ENCODE measurements around the gene TRIM44. TPM values are rescaled to one million over a fixed set of nuclear protein-coding genes. Genes with fewer than 3 reads are reported as not detected.

TRIM44 gene
- total RNA-seq, 3 donors from 2014 or later = 43.0 to 83.6 (median 43.9) TPM

- no peaks in the 10 kb centered on the region for H3K4me1 ChIP-seq (ENCODE audit: low read depth)
- no peak for TF ChIP-seq CTCF (IDR thresholded peaks at IDR 0.05)
- ATAC-seq (no peak), DNase-seq (no peak)
- no peaks in the 10 kb centered on the region for H3K36me3 ChIP-seq (ENCODE audit: low read depth)
- no peaks in the 10 kb centered on the region for H3K9me3 ChIP-seq
- H3K4me3 ChIP-seq = no peak overlapping the region
- intact Hi-C loops (cut with DNase I, micrococcal nuclease) = no loop called here
Observed at GRCh38 chr11:35794850-35795249, 132.3 kb downstream of the TRIM44 start.

DNA sequence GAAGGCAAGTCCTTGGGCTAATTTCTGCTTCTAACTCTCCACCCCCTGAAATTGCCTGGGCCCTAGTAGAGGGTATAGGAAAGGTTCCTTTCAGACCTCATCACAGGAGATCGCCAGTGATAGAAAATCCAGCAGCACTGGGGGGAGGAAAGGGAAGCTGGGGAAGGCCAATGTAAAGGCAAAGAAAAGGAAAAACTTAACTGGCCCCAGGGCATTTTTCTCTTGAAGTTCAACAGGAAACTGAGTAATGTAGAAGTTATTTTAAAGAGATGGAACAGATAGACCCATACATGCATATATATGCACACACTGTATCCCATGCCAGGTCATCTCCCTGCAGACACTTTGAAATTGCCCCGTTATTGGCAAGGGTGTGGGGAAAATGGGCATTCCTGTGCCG is 134.0 kb downstream of the TRIM44 start:
- Histone ChIP-seq H3K4me1 (ENCODE audit: low read depth) (no peaks in the 10 kb centered on the region), H3K9me3 (no peaks in the 10 kb centered on the region), H3K4me3 (no peak overlapping the region), H3K36me3 (ENCODE audit: low read depth) (no peaks in the 10 kb centered on the region)
- no peak for DNase-seq
- no peak for TF ChIP-seq CTCF (IDR thresholded peaks at IDR 0.05)
- intact Hi-C loops (cut with DNase I, micrococcal nuclease) = no loop called here
- no peak for ATAC-seq

GRCh38 chr11:35798423-35798822 is 135.8 kb downstream of the TRIM44 start:
- Histone ChIP-seq H3K4me3 (no peak overlapping the region), H3K9me3 (no peaks in the 10 kb centered on the region), H3K4me1 (ENCODE audit: low read depth) (no peaks in the 10 kb centered on the region), H3K36me3 (ENCODE audit: low read depth) (no peaks in the 10 kb centered on the region)
- no peak for DNase-seq
- no peak for ATAC-seq
- intact Hi-C loops (cut with DNase I, micrococcal nuclease) = no loop called here
- TF ChIP-seq CTCF (IDR thresholded peaks at IDR 0.05) = no peak

- ATAC-seq = no peak
- intact Hi-C loops (cut with DNase I, micrococcal nuclease) = no loop called here
- TF ChIP-seq CTCF (IDR thresholded peaks at IDR 0.05) = no peak
- Histone ChIP-seq H3K36me3 (ENCODE audit: low read depth) (no peaks in the 10 kb centered on the region), H3K9me3 (no peaks in the 10 kb centered on the region), H3K4me1 (ENCODE audit: low read depth) (no peaks in the 10 kb centered on the region), H3K4me3 (no peak overlapping the region)
- DNase-seq = no peak
Observed at GRCh38 chr11:35798983-35799382, 136.4 kb downstream of the TRIM44 start.

DNA sequence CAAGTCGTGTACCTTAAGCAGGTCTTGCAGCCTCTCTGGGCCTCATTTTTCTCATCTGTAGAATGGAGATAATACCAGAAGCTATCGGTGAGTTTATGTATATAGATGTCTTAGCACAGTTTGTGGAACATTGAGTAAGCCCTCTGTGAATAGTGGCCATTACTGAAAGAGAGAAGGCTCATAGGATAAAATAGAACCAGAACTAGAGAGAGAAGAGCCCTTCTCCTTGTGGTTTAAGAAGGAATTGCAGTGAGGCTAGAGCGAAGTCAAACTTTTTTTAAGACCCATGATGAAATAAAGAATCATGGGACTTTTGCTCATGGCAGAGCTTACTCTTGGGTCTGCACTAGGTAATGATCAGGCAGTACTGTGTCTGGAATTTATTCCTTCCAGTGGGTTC is 137.1 kb downstream of the TRIM44 start:
- TF ChIP-seq CTCF (IDR thresholded peaks at IDR 0.05) = no peak
- Histone ChIP-seq H3K36me3 (ENCODE audit: low read depth) (no peaks in the 10 kb centered on the region), H3K9me3 (no peaks in the 10 kb centered on the region), H3K4me3 (no peak overlapping the region), H3K4me1 (ENCODE audit: low read depth) (no peaks in the 10 kb centered on the region)
- ATAC-seq (no peak), DNase-seq (no peak)
- intact Hi-C loops (cut with DNase I, micrococcal nuclease) = no loop called here
